Measurements from ENCODE around the gene GARIN5B. TPM values are rescaled to one million over a fixed set of nuclear protein-coding genes. Genes with fewer than 3 reads are reported as not detected.
A peak's percentile ranks its signal among the peaks of the same experiment; 100 is the strongest.

Gene GARIN5B
- total RNA-seq, 4 donors from 2014 or later, result not detected

- Histone ChIP-seq H3K27ac (peak overlapping the region; percentile 64 to 81 (median 68)), H3K9me3 (no peaks in the 10 kb centered on the region), H3K4me1 (peaks cover 14 to 73% (median 28%) of the 10 kb centered on the region in 3 donors), H3K27me3 (no peaks in the 10 kb centered on the region), H3K36me3 (peaks cover 24 to 56% (median 26%) of the 10 kb centered on the region in 3 donors), H3K4me3 (no peak overlapping the region)
- no peak for DNase-seq
- TF ChIP-seq CTCF (IDR thresholded peaks at IDR 0.05) (no peak), POLR2A (IDR thresholded peaks at IDR 0.05) (no peak)
- intact Hi-C loops (cut with DNase I), result no loop called here
- 34 to 64% methylated on average over 13 to 14 of the region's 14 CpGs for WGBS, 2 donors
Observed at GRCh38 chr19:55400281-55401087, 37.4 kb upstream of the GARIN5B start.

- H3K27me3 ChIP-seq, result no peaks in the 10 kb centered on the region
- TF ChIP-seq CTCF (IDR thresholded peaks at IDR 0.05) (no peak), POLR2A (IDR thresholded peaks at IDR 0.05) (no peak)
- DNase-seq, result no peak
- H3K4me3 ChIP-seq, result no peak overlapping the region
- H3K4me1 ChIP-seq, result peaks cover 14 to 54% (median 25%) of the 10 kb centered on the region in 3 donors
- no peak overlapping the region for H3K27ac ChIP-seq
- 56 to 69% methylated on average over 10 to 11 of the region's 12 CpGs for WGBS, 2 donors
- H3K36me3 ChIP-seq, result peaks cover 18 to 35% (median 19%) of the 10 kb centered on the region in 3 donors
- H3K9me3 ChIP-seq, result no peaks in the 10 kb centered on the region
- intact Hi-C loops (cut with DNase I), result no loop called here
Observed at GRCh38 chr19:55398200-55398925, 35.3 kb upstream of the GARIN5B start.

- intact Hi-C loops (cut with DNase I), result no loop called here
- Histone ChIP-seq H3K9me3 (no peaks in the 10 kb centered on the region), H3K27me3 (no peaks in the 10 kb centered on the region), H3K27ac (no peak overlapping the region), H3K4me1 (peaks cover 8 to 52% (median 32%) of the 10 kb centered on the region in 3 donors), H3K36me3 (peaks cover 1 to 34% (median 17%) of the 10 kb centered on the region in 3 donors), H3K4me3 (no peak overlapping the region)
- WGBS, 2 donors, result 66 to 70% methylated on average over 16 to 18 of the region's 18 CpGs
- no peak for DNase-seq
- TF ChIP-seq CTCF (IDR thresholded peaks at IDR 0.05) (no peak), POLR2A (IDR thresholded peaks at IDR 0.05) (no peak)
Observed at GRCh38 chr19:55392820-55393761, 30.0 kb upstream of the GARIN5B start.

DNA sequence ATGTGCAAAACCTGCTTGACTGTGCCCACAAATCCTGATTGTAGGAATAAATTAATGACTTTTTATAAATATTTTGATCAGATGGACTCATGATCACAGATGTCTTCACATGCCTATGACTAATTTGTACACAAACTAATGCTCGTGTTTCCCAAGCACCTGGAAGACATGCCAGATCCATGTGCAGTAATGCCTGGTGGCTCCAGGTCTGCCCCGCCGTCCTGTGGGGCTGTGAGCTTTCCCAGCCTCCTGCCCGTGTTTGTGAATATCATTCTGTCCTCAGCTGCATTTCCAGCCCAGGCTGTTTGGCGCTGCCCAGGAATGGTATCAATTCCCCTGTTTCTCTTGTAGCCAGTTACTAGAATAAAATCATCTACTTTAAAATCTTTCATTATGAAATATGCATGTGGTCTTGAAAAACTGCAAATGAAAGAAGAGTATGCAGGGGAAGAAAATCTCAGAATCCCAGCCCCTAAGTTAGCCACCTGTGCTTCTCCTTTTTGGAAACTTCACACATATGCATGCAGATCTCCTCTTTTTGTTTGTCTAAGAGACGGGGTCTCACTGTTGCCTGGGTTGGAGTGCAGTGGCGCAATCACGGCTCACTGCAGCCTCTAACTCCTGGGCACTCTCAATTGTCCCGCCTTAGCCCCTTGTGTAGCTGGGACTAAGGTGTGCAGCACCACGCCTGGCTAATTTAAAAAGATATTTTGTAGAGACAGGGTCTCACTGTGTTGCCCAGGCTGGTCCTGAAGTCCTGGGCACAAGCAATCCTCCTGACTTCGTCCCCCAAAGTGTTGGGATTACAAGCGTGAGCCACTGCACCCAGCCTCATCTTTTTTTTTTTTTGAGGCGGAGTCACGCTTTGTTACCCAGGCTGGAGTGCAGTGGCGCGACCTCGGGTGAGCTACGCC lies 28.9 kb upstream of the GARIN5B start:
- DNase-seq, result no peak
- 63 to 65% methylated on average over 11 to 18 of the region's 18 CpGs for WGBS, 2 donors
- TF ChIP-seq CTCF (IDR thresholded peaks at IDR 0.05) (no peak), POLR2A (IDR thresholded peaks at IDR 0.05) (no peak)
- peak overlapping the region in 3 of 4 donors; percentile 7 to 33 (median 25) for H3K27ac ChIP-seq
- H3K27me3 ChIP-seq, result no peaks in the 10 kb centered on the region
- peaks cover 6 to 45% (median 22%) of the 10 kb centered on the region in 3 donors for H3K36me3 ChIP-seq
- H3K4me3 ChIP-seq, result no peak overlapping the region
- H3K9me3 ChIP-seq, result no peaks in the 10 kb centered on the region
- peaks cover 19 to 59% (median 43%) of the 10 kb centered on the region in 3 donors for H3K4me1 ChIP-seq
- intact Hi-C loops (cut with DNase I), result no loop called here

Measured in esophagus squamous epithelium (tissue), 5 donors.